HEK293T (cell line): ENCODE data around the gene ESPNL.

Source experiments
- FOXM1 ChIP-seq: fragments of 450-650 bp; IDR thresholded peaks from 2 replicates; pipeline ENCODE4 v1.6.1; 2017; ENCODE audit warnings: mild to moderate bottlenecking, borderline replicate concordance
- SP1 ChIP-seq: fragments of 450-650 bp; IDR thresholded peaks from 2 replicates; pipeline ENCODE4 v1.6.1; 2017
- TARDBP ChIP-seq: fragments of 450-650 bp; IDR thresholded peaks from 2 replicates; pipeline ENCODE4 v1.6.1; 2016
- ZNF384 ChIP-seq: fragments of 450-650 bp; IDR thresholded peaks from 2 replicates; pipeline ENCODE4 v1.6.1; 2016
- TF ChIP-seq, protein P1 (sequence below): fragments of 450-650 bp; IDR thresholded peaks from 2 replicates; pipeline ENCODE4 v1.6.1; 2016

DNA sequence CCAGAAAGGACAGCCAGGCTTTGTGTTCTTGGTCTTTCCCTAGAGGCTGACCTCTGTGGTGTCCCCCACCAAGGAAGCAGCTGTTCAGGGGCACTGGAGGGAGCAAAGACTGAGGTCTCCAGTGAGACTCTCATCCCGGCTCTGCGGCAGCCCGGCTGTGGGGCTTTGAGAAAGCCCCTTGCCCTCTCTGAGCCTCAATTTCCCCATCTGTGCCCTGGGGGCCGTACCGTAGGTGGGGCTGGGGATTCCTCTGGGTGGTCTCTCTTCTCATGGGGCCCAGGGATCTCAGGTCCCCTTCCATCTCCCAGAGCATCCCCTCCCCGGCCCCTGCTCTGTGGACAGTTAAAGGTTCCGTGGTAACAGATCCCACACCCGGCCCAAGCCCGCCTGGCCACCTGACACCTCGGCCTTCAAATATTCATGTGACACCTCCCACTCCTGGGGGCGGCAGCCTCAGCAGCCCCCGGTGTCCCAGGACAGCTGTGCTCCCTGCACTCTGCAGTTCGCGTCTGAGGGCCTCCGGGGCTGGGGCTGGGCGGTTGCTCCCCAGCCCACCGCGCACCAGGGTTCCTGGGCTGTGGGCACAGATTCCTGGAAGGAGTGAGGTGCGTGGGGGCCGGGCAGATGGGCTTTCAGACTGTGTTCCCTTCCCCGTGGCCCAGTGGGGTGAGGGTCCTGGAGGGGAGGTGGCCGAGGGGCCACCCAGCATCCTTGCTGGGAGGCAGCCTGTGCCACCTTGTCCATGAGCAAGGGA is 23.3 kb downstream of the ESPNL start:
- TF ChIP-seq SP1: no peak
- TF ChIP-seq TARDBP: no peak
- TF ChIP-seq FOXM1: no peak
- TF ChIP-seq, protein P1, sequence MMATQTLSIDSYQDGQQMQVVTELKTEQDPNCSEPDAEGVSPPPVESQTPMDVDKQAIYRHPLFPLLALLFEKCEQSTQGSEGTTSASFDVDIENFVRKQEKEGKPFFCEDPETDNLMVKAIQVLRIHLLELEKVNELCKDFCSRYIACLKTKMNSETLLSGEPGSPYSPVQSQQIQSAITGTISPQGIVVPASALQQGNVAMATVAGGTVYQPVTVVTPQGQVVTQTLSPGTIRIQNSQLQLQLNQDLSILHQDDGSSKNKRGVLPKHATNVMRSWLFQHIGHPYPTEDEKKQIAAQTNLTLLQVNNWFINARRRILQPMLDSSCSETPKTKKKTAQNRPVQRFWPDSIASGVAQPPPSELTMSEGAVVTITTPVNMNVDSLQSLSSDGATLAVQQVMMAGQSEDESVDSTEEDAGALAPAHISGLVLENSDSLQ: no peak
- TF ChIP-seq ZNF384: no peak
